HepG2 (cell line): ENCODE data around the gene TMEFF2. TPM values are rescaled to one million over a fixed set of nuclear protein-coding genes. Genes with fewer than 3 reads are reported as not detected.

Experiments
- ATAC-seq: fragments of 200-7000 bp; cut with Tn5 transposase; 3 replicates; pipeline ENCODE4 v1.9.1; 2020; ENCODE audit warnings: mild to moderate bottlenecking, moderate library complexity
- BruUV-seq: library from RNA; stranded (reverse); fragments of 400-500 nt; replicated peaks from 2 replicates; lab custom pipeline; 2021; lab: Mats Ljungman, UMichigan
- CTCF ChIA-PET: fragments of 300-600 bp; formaldehyde crosslinking; extraction: SDS; loops from one replicate; lab custom pipeline; 2021; ENCODE audit warnings: low total read pairs, inconsistent platforms, low intra/inter-chr PET ratio; lab: Yijun Ruan, JAX
- POLR2A ChIA-PET: fragments of 350-600 bp; sonication (Branson Sonifier 250); formaldehyde crosslinking; loops from one replicate; lab custom pipeline; 2020; ENCODE audit warnings: antibody characterized with exemption, inconsistent platforms; lab: Yijun Ruan, JAX
- DNase-seq: peaks from one replicate; pipeline ENCODE4 v3.0.0-alpha.2; 2015; ENCODE audit warnings: low spot score
- FAIRE-seq: peaks from 3 replicates; lab custom pipeline; 2011; peaks lifted over from hg19 to GRCh38; lab: Jason Lieb, UNC
- H2AFZ ChIP-seq: one replicate; pipeline ENCODE4 v1.6.1; 2011; ENCODE audit warnings: low read length, inconsistent platforms
- H3K27ac ChIP-seq: fragments of 300-600 bp; 3 replicates; pipeline ENCODE4 v1.8.0; 2011; ENCODE audit warnings: mixed run types, mild to moderate bottlenecking, mixed read lengths, low read length, inconsistent platforms; ENCODE audit not compliant: insufficient read depth; ENCODE audit errors: extremely low read length
- H3K27me3 ChIP-seq, 2 experiments: fragments of 200-600 bp in 1 of 2; 2 replicates in 1 of 2; 3 replicates in 1 of 2; pipeline versions ENCODE4 v1.6.0 to v1.8.0; 2011; ENCODE audit warnings: low read length in 2 of 2, mild to moderate bottlenecking in 2 of 2, moderate library complexity in 2 of 2, inconsistent platforms in 1 of 2; ENCODE audit not compliant: insufficient read depth in 2 of 2, control insufficient read depth in 1 of 2
- H3K36me3 ChIP-seq, 2 experiments: fragments of 200-600 bp in 1 of 2; replicated peaks in 1 of 2; 2 replicates in 1 of 2; 3 replicates in 1 of 2; pipeline versions ENCODE4 v1.5.1 to v1.8.0; 2011; ENCODE audit warnings: low read length in 2 of 2, inconsistent platforms in 1 of 2; ENCODE audit not compliant: insufficient read depth in 2 of 2, control insufficient read depth in 1 of 2
- H3K4me1 ChIP-seq: 2 replicates; pipeline ENCODE4 v1.5.1; 2012; ENCODE audit warnings: low read length, inconsistent platforms; ENCODE audit not compliant: insufficient read depth
- H3K4me2 ChIP-seq: 2 replicates; pipeline ENCODE4 v1.6.0; 2011; ENCODE audit warnings: low read depth, low read length, inconsistent platforms
- H3K4me3 ChIP-seq, 3 experiments: fragments of 200-600 bp in 1 of 3; sonication (generic), shearing (Covaris generic) in 1 of 3; replicated peaks in 1 of 3; 2 replicates each; pipeline ENCODE4 v1.5.1; 2011 to 2016; ENCODE audit warnings: low read length in 3 of 3, inconsistent platforms in 2 of 3, low read depth in 2 of 3, mild to moderate bottlenecking in 2 of 3, control low read depth in 1 of 3, mixed read lengths in 1 of 3; ENCODE audit not compliant: insufficient read depth in 1 of 3
- H3K79me2 ChIP-seq: one replicate; pipeline ENCODE4 v1.6.1; 2011; ENCODE audit warnings: low read length, inconsistent platforms; ENCODE audit not compliant: insufficient read depth
- H3K9ac ChIP-seq: 2 replicates; pipeline ENCODE4 v1.6.0; 2011; ENCODE audit warnings: mild to moderate bottlenecking, low read depth, low read length, inconsistent platforms; ENCODE audit not compliant: insufficient read depth
- H3K9me3 ChIP-seq: 2 replicates; pipeline ENCODE4 v1.5.1; 2012; ENCODE audit warnings: mild to moderate bottlenecking, low read length
- H4K20me1 ChIP-seq: 2 replicates; pipeline ENCODE4 v1.6.0; 2011; ENCODE audit warnings: inconsistent platforms, mild to moderate bottlenecking, low read length, moderate library complexity; ENCODE audit not compliant: insufficient read depth
- HIVEP1 ChIP-seq: sonication (generic); formaldehyde crosslinking; IDR thresholded peaks from 2 replicates; pipeline ENCODE4 v1.4.0; 2020; ENCODE audit warnings: mild to moderate bottlenecking, missing genetic modification reagents
- IKZF4 ChIP-seq: sonication (generic); formaldehyde crosslinking; IDR thresholded peaks from 2 replicates; pipeline ENCODE4 v1.5.1; 2020; ENCODE audit warnings: borderline replicate concordance, mild to moderate bottlenecking, low read depth, missing genetic modification reagents; ENCODE audit errors: not compliant biosample characterization
- KDM5B ChIP-seq: sonication (generic); formaldehyde crosslinking; IDR thresholded peaks from 2 replicates; pipeline ENCODE4 v1.4.0; 2020; ENCODE audit warnings: missing genetic modification reagents, mild to moderate bottlenecking, borderline replicate concordance
- NFE2L1 ChIP-seq: sonication (generic); formaldehyde crosslinking; IDR thresholded peaks from 2 replicates; pipeline ENCODE4 v1.4.0; 2020; ENCODE audit warnings: missing genetic modification reagents, mild to moderate bottlenecking, borderline replicate concordance
- SP1 ChIP-seq, 2 experiments: fragments of 450-650 bp in 1 of 2; sonication (generic) in 1 of 2; formaldehyde crosslinking in 1 of 2; IDR thresholded peaks; 2 replicates each; pipeline versions ENCODE4 v1.4.0 to v1.6.1; 2016 to 2020; ENCODE audit warnings: missing genetic modification reagents in 1 of 2
- U2AF1 ChIP-seq: fragments of 200-400 bp; formaldehyde crosslinking; optimal IDR thresholded peaks from 2 replicates; pipeline ENCODE3; 2017; ENCODE audit warnings: mild to moderate bottlenecking, low read depth, low read length
- ZNF17 ChIP-seq: sonication (generic); formaldehyde crosslinking; IDR thresholded peaks from 2 replicates; pipeline ENCODE4 v1.5.0; 2020; ENCODE audit warnings: mild to moderate bottlenecking, missing genetic modification reagents
- ZNF331 ChIP-seq: sonication (generic); formaldehyde crosslinking; IDR thresholded peaks from 2 replicates; pipeline ENCODE4 v1.4.0; 2020; ENCODE audit warnings: missing genetic modification reagents
- ZNF468 ChIP-seq: sonication (generic); formaldehyde crosslinking; IDR thresholded peaks from 2 replicates; pipeline ENCODE4 v1.8.0; 2022; ENCODE audit warnings: mild to moderate bottlenecking, moderate library complexity, missing genetic modification reagents
- ZNF501 ChIP-seq: sonication (generic); formaldehyde crosslinking; IDR thresholded peaks from 2 replicates; pipeline ENCODE4 v1.5.1; 2020; ENCODE audit warnings: mild to moderate bottlenecking, moderate library complexity, missing genetic modification reagents
- WGBS: methylation state at CpG from one replicate; pipeline ENCODE4 v1.1.6; 2017; ENCODE audit warnings: low lambda C conversion rate; 5-methylcytosine and 5-hydroxymethylcytosine counted together
- in situ Hi-C: cut with HindIII; loops from 2 replicates; pipeline ENCODE4 v1.10.0; 2017; ENCODE audit warnings: low pct_unique_long_range_greater_than_20kb; ENCODE audit not compliant: extremely low pct_ligation_motif_present
- intact Hi-C: fragments of 100-400 bp; cut with micrococcal nuclease; formaldehyde crosslinking; loops from one replicate; pipeline ENCODE4 v1.10.0; 2022; ENCODE audit not compliant: unreplicated experiment
- polyA plus RNA-seq, 8 experiments: library from polyadenylated mRNA; depleted of rRNA in 3 of 8; stranded (reverse) in 7 of 8; unstranded in 1 of 8; fragments of >200 nt; fragmentation: Illumina TruSeq in 4 of 8; extraction: Trizol in 4 of 8; gene quantifications; 2 replicates each; pipeline versions ENCODE4 v1.2.1 to v1.2.3, GENCODE V29; 2011 to 2016; ENCODE audit warnings: low read depth in 4 of 8, missing spikeins in 1 of 8, mixed read lengths in 1 of 8; ENCODE audit not compliant: insufficient read depth in 1 of 8
- total RNA-seq, 5 experiments: library from RNA; depleted of rRNA; stranded (reverse); fragments of >200 nt; fragmentation: Illumina TruSeq; extraction: Trizol; gene quantifications; 2 replicates each; pipeline ENCODE4 v1.2.3, GENCODE V29; 2016; ENCODE audit warnings: low read depth in 1 of 5
- TF ChIP-seq, protein P1 (sequence below): sonication (generic); formaldehyde crosslinking; IDR thresholded peaks from 2 replicates; pipeline ENCODE4 v1.8.1; 2023; ENCODE audit warnings: mild to moderate bottlenecking, inconsistent platforms, moderate library complexity, missing genetic modification reagents, borderline replicate concordance
- TF ChIP-seq, protein P2 (sequence below), 2 experiments: sonication (generic) in 1 of 2; formaldehyde crosslinking in 1 of 2; IDR thresholded peaks; 2 replicates each; pipeline versions ENCODE4 v1.6.1 to v1.9.0; 2014 to 2022; ENCODE audit warnings: antibody characterized with exemption in 1 of 2, borderline replicate concordance in 1 of 2, inconsistent platforms in 1 of 2, low read depth in 1 of 2, missing genetic modification reagents in 1 of 2

TMEFF2 gene
- total and polyA plus RNA-seq, 2 of the 13 experiments (the other 11 are each of a cell fraction or from before 2014, with no cell fraction given), result not detected

DNA sequence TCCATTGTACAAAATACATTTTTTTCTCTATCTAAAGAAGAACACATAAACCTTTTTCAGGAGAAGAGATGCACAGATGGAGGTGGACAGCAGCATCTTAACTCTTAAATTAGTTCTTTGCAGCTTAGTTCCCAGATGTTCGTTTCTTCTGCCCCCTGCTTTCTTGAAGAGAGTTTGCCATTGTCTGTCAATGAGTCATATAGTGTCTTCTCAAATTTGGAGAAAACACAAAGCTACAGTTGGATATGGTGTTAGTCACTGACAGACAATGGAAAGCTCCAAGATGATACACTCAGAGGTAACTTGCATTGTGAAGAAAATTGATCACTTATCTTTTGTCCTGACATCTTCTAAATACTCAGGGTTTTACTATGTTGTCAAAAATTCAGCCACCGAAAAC is 48.8 kb upstream of the TMEFF2 start:
- no peaks in the 10 kb centered on the region for H3K27me3 ChIP-seq
- H3K79me2 ChIP-seq, result no peaks in the 10 kb centered on the region
- no peak for FAIRE-seq
- intact Hi-C loops, result no loop called here
- no peak for ATAC-seq
- 15% methylated on average over 2 of the region's 2 CpGs for WGBS
- H3K27ac ChIP-seq, result no peak overlapping the region
- in situ Hi-C loops, result no loop called here
- TF ChIP-seq ZNF17 (no peak), SP1 (IDR thresholded peaks at IDR 0.05) (no peak), SP1 (CRISPR knock-in tag; IDR thresholded peaks at IDR 0.05) (no peak), NFE2L1 (CRISPR knock-in tag) (no peak), HIVEP1 (no peak), IKZF4 (no peak)
- H3K4me2 ChIP-seq, result no peak overlapping the region
- H4K20me1 ChIP-seq, result no peaks in the 10 kb centered on the region
- H3K9me3 ChIP-seq, result no peaks in the 10 kb centered on the region
- no peak overlapping the region for H3K9ac ChIP-seq
- H3K4me3 ChIP-seq, result no peak overlapping the region
- no peaks in the 10 kb centered on the region for H3K36me3 ChIP-seq
- CTCF ChIA-PET, result no interaction called here
- no peak for DNase-seq
- POLR2A ChIA-PET, result no interaction called here
- no peaks in the 10 kb centered on the region for H3K4me1 ChIP-seq
- H2AFZ ChIP-seq, result no peak overlapping the region
- no TSS peak for BruUV-seq

DNA sequence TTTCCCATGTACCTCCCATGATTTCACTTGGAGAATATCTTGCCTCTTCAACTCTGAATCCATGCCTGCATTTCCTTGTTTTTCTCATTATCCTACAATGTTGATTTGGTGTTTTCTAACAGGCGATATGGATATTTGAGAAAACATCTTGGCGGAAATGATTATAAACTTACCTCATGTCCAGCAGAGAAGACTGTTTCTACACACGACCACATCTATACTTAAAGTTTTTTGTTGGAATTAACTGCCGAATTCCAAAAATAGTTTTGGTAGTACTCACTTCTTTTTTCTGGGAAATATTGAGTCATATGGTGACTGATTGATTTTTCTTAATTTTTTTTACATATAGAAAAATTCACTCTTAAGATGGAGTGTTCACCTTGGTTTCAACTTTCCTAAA is 41.4 kb upstream of the TMEFF2 start:
- H3K4me3 ChIP-seq, result no peak overlapping the region
- no peaks in the 10 kb centered on the region for H3K4me1 ChIP-seq
- no peaks in the 10 kb centered on the region for H3K36me3 ChIP-seq
- no peaks in the 10 kb centered on the region for H3K9me3 ChIP-seq
- H3K9ac ChIP-seq, result no peak overlapping the region
- in situ Hi-C loops, result no loop called here
- no TSS peak for BruUV-seq
- intact Hi-C loops, result no loop called here
- no peak overlapping the region for H2AFZ ChIP-seq
- FAIRE-seq (no peak), DNase-seq (no peak), ATAC-seq (no peak)
- ChIA-PET CTCF (no interaction called here), POLR2A (no interaction called here)
- no peak overlapping the region for H3K27ac ChIP-seq
- H3K27me3 ChIP-seq, result no peaks in the 10 kb centered on the region
- H3K4me2 ChIP-seq, result no peak overlapping the region
- 18% methylated on average over 4 of the region's 4 CpGs for WGBS
- H4K20me1 ChIP-seq, result no peaks in the 10 kb centered on the region
- H3K79me2 ChIP-seq, result no peaks in the 10 kb centered on the region
- no peak for TF ChIP-seq ZNF501 (CRISPR knock-in tag)
- TF ChIP-seq ZNF468 (CRISPR knock-in tag), result no peak
- no peak for TF ChIP-seq ZNF331 (CRISPR knock-in tag)
- TF ChIP-seq, protein P1, sequence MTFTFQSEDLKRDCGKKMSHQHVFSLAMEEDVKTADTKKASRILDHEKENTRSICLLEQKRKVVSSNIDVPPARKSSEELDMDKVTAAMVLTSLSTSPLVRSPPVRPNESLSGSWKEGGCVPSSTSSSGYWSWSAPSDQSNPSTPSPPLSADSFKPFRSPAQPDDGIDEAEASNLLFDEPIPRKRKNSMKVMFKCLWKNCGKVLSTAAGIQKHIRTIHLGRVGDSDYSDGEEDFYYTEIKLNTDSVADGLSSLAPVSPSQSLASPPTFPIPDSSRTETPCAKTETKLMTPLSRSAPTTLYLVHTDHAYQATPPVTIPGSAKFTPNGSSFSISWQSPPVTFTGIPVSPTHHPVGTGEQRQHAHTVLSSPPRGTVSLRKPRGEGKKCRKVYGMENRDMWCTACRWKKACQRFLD (CRISPR knock-in tag), result no peak
- TF ChIP-seq, protein P2, sequence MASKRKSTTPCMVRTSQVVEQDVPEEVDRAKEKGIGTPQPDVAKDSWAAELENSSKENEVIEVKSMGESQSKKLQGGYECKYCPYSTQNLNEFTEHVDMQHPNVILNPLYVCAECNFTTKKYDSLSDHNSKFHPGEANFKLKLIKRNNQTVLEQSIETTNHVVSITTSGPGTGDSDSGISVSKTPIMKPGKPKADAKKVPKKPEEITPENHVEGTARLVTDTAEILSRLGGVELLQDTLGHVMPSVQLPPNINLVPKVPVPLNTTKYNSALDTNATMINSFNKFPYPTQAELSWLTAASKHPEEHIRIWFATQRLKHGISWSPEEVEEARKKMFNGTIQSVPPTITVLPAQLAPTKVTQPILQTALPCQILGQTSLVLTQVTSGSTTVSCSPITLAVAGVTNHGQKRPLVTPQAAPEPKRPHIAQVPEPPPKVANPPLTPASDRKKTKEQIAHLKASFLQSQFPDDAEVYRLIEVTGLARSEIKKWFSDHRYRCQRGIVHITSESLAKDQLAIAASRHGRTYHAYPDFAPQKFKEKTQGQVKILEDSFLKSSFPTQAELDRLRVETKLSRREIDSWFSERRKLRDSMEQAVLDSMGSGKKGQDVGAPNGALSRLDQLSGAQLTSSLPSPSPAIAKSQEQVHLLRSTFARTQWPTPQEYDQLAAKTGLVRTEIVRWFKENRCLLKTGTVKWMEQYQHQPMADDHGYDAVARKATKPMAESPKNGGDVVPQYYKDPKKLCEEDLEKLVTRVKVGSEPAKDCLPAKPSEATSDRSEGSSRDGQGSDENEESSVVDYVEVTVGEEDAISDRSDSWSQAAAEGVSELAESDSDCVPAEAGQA (IDR thresholded peaks at IDR 0.05; ENCODE audit: low read depth), result no peak
- TF ChIP-seq, protein P2 (CRISPR knock-in tag; IDR thresholded peaks at IDR 0.05; ENCODE audit: borderline replicate concordance), result no peak
- no peak for TF ChIP-seq KDM5B (CRISPR knock-in tag)
- no peak for TF ChIP-seq U2AF1
